DND-41 (cell line): ENCODE measurements around the gene NRF1.

Experiments used
- ATAC-seq: fragments of 200-7000 bp; cut with Tn5 transposase; 3 replicates; pipeline ENCODE4 v1.9.1; 2021; ENCODE audit warnings: low read depth; ENCODE audit not compliant: insufficient read depth
- DNase-seq: peaks from one replicate; pipeline ENCODE4 v3.0.0-alpha.2; 2020
- H2AFZ ChIP-seq: 2 replicates; pipeline ENCODE4 v1.6.0; 2012; ENCODE audit warnings: low read depth, low read length
- H3K27ac ChIP-seq: 2 replicates; pipeline ENCODE4 v1.5.1; 2012; ENCODE audit warnings: low read length, inconsistent platforms
- H3K27me3 ChIP-seq: fragments of 200-600 bp; sonication (generic); 2 replicates; pipeline ENCODE4 v1.6.0; 2012; ENCODE audit warnings: low read length, mild to moderate bottlenecking, inconsistent platforms; ENCODE audit not compliant: insufficient read depth, poor library complexity
- H3K36me3 ChIP-seq: 2 replicates; pipeline ENCODE4 v1.5.1; 2012; ENCODE audit warnings: low read length, inconsistent platforms; ENCODE audit not compliant: insufficient read depth
- H3K4me1 ChIP-seq: 2 replicates; pipeline ENCODE4 v1.5.1; 2012; ENCODE audit warnings: mild to moderate bottlenecking, low read length; ENCODE audit not compliant: insufficient read depth
- H3K4me2 ChIP-seq: 2 replicates; pipeline ENCODE4 v1.6.0; 2012; ENCODE audit warnings: mild to moderate bottlenecking, moderate library complexity, low read length, inconsistent platforms; ENCODE audit not compliant: insufficient read depth
- H3K4me3 ChIP-seq, 2 experiments: fragments of 200-600 bp in 1 of 2; shearing (Covaris generic) in 1 of 2; 2 replicates each; pipeline ENCODE4 v1.5.1; 2012 to 2016; ENCODE audit warnings: inconsistent platforms in 2 of 2, low read length in 2 of 2, mild to moderate bottlenecking in 2 of 2, low read depth in 1 of 2, moderate library complexity in 1 of 2
- H3K79me2 ChIP-seq: 2 replicates; pipeline ENCODE4 v1.6.0; 2012; ENCODE audit warnings: low read length, inconsistent platforms; ENCODE audit not compliant: insufficient read depth
- H3K9ac ChIP-seq: 2 replicates; pipeline ENCODE4 v1.6.0; 2012; ENCODE audit warnings: low read depth, mild to moderate bottlenecking, inconsistent platforms, low read length, moderate library complexity
- H3K9me3 ChIP-seq: 2 replicates; pipeline ENCODE4 v1.5.1; 2012; ENCODE audit warnings: low read length, moderate library complexity, mild to moderate bottlenecking, inconsistent platforms; ENCODE audit not compliant: insufficient read depth, severe bottlenecking
- H4K20me1 ChIP-seq: 2 replicates; pipeline ENCODE4 v1.6.0; 2012; ENCODE audit warnings: low read length; ENCODE audit not compliant: insufficient read depth
- EZH2 ChIP-seq: IDR thresholded peaks from 3 replicates; pipeline ENCODE4 v1.6.1; 2012; ENCODE audit warnings: borderline replicate concordance, low read depth, mild to moderate bottlenecking, moderate library complexity, low read length, inconsistent platforms; ENCODE audit not compliant: severe bottlenecking
- TF ChIP-seq, protein P1 (sequence below): IDR thresholded peaks from 2 replicates; pipeline ENCODE4 v1.5.1; 2012; ENCODE audit warnings: borderline replicate concordance, low read length, moderate library complexity, mild to moderate bottlenecking; ENCODE audit not compliant: poor library complexity, severe bottlenecking; ENCODE audit errors: extremely low read depth

Gene NRF1

GRCh38 chr7:129776362-129776722, 164.8 kb downstream of the NRF1 start:
- Histone ChIP-seq H3K4me3 (no peak overlapping the region), H3K27ac (no peak overlapping the region), H3K9me3 (no peaks in the 10 kb centered on the region), H3K79me2 (no peaks in the 10 kb centered on the region), H3K4me1 (no peaks in the 10 kb centered on the region), H2AFZ (no peak overlapping the region), H3K4me2 (no peak overlapping the region), H3K36me3 (no peaks in the 10 kb centered on the region), H3K9ac (no peak overlapping the region), H3K27me3 (no peaks in the 10 kb centered on the region), H4K20me1 (no peaks in the 10 kb centered on the region)
- ATAC-seq (no peak), DNase-seq (no peak)
- TF ChIP-seq EZH2 = no peak
- TF ChIP-seq, protein P1, sequence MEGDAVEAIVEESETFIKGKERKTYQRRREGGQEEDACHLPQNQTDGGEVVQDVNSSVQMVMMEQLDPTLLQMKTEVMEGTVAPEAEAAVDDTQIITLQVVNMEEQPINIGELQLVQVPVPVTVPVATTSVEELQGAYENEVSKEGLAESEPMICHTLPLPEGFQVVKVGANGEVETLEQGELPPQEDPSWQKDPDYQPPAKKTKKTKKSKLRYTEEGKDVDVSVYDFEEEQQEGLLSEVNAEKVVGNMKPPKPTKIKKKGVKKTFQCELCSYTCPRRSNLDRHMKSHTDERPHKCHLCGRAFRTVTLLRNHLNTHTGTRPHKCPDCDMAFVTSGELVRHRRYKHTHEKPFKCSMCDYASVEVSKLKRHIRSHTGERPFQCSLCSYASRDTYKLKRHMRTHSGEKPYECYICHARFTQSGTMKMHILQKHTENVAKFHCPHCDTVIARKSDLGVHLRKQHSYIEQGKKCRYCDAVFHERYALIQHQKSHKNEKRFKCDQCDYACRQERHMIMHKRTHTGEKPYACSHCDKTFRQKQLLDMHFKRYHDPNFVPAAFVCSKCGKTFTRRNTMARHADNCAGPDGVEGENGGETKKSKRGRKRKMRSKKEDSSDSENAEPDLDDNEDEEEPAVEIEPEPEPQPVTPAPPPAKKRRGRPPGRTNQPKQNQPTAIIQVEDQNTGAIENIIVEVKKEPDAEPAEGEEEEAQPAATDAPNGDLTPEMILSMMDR = no peak

- H3K27me3 ChIP-seq = no peaks in the 10 kb centered on the region
- no peaks in the 10 kb centered on the region for H4K20me1 ChIP-seq
- no peak overlapping the region for H2AFZ ChIP-seq
- H3K4me1 ChIP-seq = no peaks in the 10 kb centered on the region
- H3K9ac ChIP-seq = no peak overlapping the region
- no peaks in the 10 kb centered on the region for H3K36me3 ChIP-seq
- H3K4me2 ChIP-seq = no peak overlapping the region
- no peak for DNase-seq
- ATAC-seq = no peak
- no peak overlapping the region for H3K4me3 ChIP-seq
- no peak overlapping the region for H3K27ac ChIP-seq
- no peaks in the 10 kb centered on the region for H3K9me3 ChIP-seq
- no peaks in the 10 kb centered on the region for H3K79me2 ChIP-seq
- TF ChIP-seq, protein P1 = no peak
- no peak for TF ChIP-seq EZH2
These were observed 165.8 kb downstream of the NRF1 start for GRCh38 chr7:129777195-129777844.

DNA sequence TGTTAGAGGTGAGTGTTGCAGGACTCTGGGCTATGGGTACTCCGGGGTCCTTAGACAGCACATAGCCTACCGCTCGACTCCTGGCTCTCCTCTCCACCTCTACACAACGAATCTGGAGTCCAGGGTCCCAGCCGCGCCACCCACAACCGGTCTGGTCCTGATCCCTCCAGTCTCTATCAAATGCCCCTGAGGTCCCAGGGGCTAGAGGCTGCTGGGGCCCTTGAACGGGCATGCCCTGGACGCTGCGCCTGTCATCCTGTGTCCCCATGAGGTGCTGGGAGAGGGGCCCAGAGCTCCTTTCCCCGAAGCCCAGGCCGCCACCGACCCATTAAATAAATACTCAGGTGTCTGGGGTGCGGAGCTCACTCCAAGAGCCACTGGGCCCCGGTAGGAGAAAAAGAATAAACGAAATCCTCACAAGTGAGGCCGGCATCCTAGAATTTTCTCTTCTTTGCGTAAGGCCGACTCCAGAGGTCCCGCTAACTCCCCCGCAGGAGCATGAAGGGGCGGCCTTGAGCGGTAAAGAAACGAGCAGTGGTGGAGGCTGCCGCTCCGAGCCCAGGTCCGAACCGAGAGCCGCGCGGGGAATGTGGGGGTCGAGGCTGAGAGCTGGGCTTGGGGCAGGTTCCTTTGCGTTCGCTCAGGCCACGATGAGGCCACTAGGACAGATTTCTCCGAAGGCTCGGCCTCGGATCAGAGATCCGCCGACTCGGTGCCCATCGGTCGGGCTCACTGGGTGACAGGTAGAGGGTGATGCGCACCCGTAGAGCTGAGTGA, 166.7 kb downstream of the NRF1 start:
- Histone ChIP-seq H3K4me3 (no peak overlapping the region), H3K4me2 (no peak overlapping the region), H3K79me2 (no peaks in the 10 kb centered on the region), H3K27ac (no peak overlapping the region), H3K9me3 (no peaks in the 10 kb centered on the region), H3K36me3 (no peaks in the 10 kb centered on the region), H2AFZ (no peak overlapping the region), H3K9ac (no peak overlapping the region), H3K27me3 (no peaks in the 10 kb centered on the region), H3K4me1 (no peaks in the 10 kb centered on the region), H4K20me1 (no peaks in the 10 kb centered on the region)
- TF ChIP-seq, protein P1 = no peak
- no peak for TF ChIP-seq EZH2
- ATAC-seq = no peak
- DNase-seq = no peak
